ENCODE measurements around the gene ATP6AP2.
A peak's percentile ranks its signal among the peaks of the same experiment; 100 is the strongest.
"Not testable (repeated sequence)": the region's sequence is repeated elsewhere in the genome, so short reads cannot be mapped to it uniquely, and the experiment has no call there.

Gene ATP6AP2

GRCh38 chrX:40580537-40581335 is at the start of gene ATP6AP2:
Gene ATP6AP2 (plus strand): TSS chrX:40580970. CDS start chrX:40581066, 96 bp downstream.
- peak; percentile 86 for DNase-seq (ENCODE audit: low spot score)

GRCh38 chrX:40531056-40531826 is 49.5 kb upstream of the ATP6AP2 start:
- DNase-seq (ENCODE audit: low spot score), result no peak

DNA sequence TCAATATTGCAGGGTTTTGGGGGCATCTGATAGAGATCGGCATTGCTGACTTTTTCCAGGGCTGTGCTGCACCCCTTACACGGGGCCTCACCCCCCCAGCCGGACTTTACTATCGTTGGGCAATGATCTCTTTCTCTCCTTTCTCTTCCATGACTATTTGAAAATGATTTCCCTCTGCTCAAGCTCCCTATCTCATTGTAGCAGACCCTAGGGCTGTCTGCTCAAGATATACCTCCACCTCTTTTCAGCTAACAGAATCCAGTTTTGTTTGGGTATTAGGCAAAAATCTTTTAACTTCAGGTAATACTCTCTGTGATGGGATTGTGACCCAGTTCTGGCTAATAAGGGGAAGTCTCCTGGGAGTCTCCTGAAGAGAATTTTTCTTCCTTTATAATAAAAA is 43.5 kb upstream of the ATP6AP2 start:
- DNase-seq (ENCODE audit: low spot score), result no peak

DNA sequence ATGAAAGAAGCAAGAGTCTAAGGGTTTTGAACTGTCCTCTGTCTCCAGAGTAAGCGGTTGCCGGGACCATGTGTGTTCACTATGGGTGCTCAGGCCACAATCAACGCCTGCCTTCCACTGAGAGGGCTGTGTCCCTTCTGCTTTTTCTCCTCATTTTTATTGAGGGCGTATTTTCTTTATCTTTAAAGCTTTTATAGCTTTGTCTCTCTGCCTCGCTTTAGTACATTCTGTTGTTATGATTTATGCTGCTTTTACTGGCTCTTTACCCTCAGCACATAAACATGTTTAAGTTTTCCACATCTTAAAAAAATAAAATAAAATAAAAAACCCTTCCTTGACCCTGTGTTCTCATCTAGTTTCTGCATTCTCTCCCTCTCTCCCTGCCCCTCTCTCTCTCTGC is 42.4 kb upstream of the ATP6AP2 start:
- no peak for DNase-seq (ENCODE audit: low spot score)

DNA sequence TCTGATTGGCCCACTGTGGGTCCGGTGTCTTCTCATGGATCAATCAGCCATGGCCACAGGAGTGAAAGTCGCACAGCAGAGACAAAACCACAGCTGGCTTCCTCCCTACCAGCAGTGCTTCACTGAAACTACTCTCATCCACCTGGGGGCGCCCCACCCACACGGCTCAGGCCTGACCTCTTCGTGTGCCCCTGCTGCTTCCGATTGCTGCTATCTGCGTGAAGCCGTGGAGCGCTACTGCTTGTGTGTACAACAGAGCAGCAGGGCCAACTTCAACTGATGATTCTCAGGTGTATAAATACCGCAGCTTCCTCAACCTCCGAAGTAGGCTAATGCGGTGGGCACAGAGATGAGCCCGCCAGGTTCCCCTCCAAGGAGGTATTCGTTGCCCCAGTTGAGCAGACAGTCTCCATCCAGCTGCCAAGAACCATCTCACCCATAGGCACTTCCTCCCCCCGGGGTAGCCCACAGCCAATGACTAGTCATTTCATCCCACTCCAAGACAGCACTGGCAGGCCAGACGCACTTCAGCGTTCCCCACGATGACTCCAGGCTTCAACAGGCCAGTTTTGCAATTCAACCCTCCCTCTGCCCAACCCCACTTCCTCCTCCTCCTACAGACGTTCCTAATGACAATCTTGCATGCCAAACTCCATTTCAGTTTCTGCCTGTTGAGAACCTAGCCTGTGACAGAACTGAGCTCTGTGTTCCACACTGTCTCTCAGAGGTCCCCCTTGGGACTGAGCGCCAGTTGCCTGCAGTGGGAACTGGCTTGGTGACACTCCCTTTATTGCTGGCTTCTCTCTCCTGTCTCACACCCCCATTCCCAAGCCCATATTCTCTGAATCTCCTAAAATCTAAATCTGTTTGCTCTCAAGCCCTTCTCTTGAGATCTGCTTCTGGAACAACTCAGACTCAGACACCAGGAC is 41.3 kb upstream of the ATP6AP2 start:
- no peak for DNase-seq (ENCODE audit: low spot score)

- no peak for DNase-seq (ENCODE audit: low spot score)
Measured at GRCh38 chrX:40542208-40542607, 38.6 kb upstream of the ATP6AP2 start.

DNA sequence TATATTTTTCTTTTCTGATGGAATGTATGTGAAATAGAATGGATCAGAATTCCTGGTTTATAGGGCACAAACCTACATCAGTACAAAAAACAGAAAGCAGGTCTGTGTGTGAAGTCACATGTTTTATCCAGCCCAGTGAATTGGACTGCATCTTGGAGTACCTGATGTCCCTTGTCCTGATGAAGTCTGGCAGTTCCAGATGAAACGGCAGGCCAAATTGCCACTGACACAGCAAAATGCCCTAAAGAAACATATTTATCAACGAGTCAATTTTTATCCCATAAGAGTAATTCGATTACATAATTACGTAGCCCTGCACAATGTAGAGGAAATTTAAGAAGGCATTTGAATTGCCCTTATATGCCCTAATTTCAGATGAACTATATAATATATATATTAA is 37.8 kb upstream of the ATP6AP2 start:
- DNase-seq (ENCODE audit: low spot score), result no peak

DNA sequence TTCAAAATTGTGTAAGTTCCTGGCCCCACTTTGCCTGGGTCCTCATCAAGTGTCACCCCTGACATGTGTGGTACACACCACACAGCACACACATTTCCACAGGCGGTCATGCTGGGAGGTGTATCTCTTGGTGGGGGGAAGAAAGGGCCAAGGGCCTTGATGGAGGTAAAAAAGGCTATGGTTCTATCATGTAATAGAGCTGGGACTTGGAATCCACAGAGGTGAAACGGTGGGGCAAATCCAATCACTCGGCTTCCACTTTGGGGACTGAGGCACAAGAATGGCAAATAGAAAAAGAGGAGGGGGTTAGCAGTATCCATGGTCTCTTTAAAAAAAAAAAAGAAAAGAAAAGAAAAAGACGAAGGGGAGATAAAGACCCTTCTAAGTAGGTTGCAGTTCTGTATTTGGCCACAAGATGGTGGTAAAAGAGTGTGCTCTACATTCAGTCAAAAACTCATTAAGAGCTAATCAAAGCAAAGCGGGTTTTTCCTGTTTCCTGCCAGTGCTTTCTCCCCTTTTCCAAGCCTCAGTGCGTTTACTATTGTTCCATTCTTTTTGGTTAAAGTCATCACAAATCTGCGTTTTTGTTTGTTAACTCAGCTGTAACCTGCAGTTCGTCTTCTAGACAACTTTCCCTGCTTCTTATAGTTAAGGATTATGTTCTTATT is 37.0 kb upstream of the ATP6AP2 start:
- DNase-seq (ENCODE audit: low spot score), result peak; percentile 35

GRCh38 chrX:40544343-40545266 is 36.2 kb upstream of the ATP6AP2 start:
- DNase-seq (ENCODE audit: low spot score), result no peak

- no peak for DNase-seq (ENCODE audit: low spot score)
Measured at GRCh38 chrX:40546870-40547269, 33.9 kb upstream of the ATP6AP2 start.

DNA sequence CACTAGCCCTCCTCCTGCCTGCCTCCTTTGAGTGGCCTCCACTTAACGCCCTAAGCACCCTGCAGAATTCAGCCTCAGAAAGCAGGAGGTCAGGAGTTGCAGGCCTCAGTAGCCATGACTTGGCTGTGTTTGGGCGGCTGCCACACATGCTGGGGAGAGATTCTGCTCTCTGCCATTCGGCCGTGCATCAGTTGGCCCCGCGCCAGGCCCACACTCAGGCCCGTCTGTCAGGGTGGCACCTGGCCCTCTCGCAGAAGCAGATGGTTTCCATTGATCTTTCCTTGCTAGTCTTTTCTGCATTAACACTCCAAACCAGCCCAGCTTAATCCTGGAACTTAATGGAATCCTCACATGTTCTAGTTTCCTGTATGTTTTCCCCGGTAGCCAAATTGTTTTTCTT is 30.7 kb upstream of the ATP6AP2 start:
- DNase-seq (ENCODE audit: low spot score), result no peak

- DNase-seq (ENCODE audit: low spot score), result no peak
Measured at GRCh38 chrX:40552768-40553167, 28.0 kb upstream of the ATP6AP2 start.

DNA sequence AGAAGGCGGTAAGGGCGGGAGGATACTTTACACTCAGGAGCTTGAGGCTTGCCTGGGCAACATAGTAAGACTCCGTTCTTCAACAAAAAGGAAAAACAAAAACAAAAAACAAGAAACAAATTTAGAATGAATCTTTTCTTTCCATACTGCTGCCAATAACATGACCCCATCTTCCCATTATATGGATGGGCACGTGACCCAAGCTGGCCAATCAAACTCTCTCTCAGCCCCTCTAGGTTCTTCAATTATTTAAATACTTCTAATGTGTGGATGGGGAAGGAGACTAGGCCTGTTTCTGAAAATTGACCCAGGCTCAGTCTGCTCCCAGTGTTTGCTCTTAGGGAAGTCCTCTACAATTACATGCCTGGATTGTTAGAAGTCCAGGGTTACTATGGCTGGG is 22.2 kb upstream of the ATP6AP2 start:
- no peak for DNase-seq (ENCODE audit: low spot score)

- DNase-seq (ENCODE audit: low spot score), result no peak
Measured at GRCh38 chrX:40563784-40564183, 17.0 kb upstream of the ATP6AP2 start.

DNA sequence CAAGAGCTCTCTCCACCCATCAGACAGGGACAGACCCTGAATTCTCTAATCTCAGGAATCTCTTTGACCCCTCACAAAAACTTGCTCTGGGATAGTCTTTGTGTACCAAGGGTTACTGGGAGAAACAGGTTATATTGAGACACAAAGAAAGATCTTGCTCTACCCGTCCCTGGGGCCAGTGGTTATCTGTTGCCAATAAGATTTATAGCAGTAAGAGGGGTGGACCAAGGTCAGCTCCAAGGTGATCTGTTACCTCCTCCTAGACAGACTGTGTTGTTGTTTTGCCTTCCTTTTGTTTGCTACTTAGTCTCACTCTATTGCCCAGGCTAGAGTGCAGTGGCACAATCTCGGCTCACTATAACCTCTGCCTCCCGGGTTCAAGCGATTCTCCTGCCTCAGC is 16.3 kb upstream of the ATP6AP2 start:
- no peak for DNase-seq (ENCODE audit: low spot score)

- DNase-seq (ENCODE audit: low spot score), result no peak
Measured at GRCh38 chrX:40570346-40571093, 10.2 kb upstream of the ATP6AP2 start.

GRCh38 chrX:40571164-40571563 is 9.6 kb upstream of the ATP6AP2 start:
- not testable (repeated sequence) for DNase-seq (ENCODE audit: low spot score)

GRCh38 chrX:40571600-40571999 is 9.2 kb upstream of the ATP6AP2 start:
- no peak for DNase-seq (ENCODE audit: low spot score)

GRCh38 chrX:40573763-40574162 is 7.0 kb upstream of the ATP6AP2 start:
- DNase-seq (ENCODE audit: low spot score), result peak; percentile 13

DNA sequence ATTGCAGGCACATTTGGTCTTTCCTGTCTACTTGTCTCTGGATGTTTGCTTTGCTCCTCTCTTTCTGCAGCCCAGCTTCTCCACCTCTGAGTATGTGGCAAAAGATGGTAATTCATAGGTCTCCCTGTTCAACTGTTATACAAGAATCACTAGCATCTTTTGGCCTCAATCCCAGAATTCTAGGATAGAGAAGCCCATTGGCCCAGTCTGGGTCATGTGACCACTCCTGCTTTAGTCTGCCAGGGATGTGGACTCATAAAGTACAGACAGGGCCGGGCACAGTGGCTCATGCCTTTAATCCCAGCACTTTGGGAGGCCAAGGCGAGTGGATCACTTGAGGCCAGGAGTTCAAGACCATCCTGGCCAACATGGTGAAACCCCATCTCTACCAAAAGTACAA is 5.4 kb upstream of the ATP6AP2 start:
- DNase-seq (ENCODE audit: low spot score), result peak; percentile 2
